H9 (cell line): ENCODE results near the gene SEC61B. TPM values are rescaled to one million over a fixed set of nuclear protein-coding genes. Genes with fewer than 3 reads are reported as not detected.

Experiments used
- DNase-seq: peaks from one replicate; pipeline ENCODE4 v3.0.0-alpha.2; 2017
- H2AFZ ChIP-seq: one replicate; pipeline ENCODE4 v1.6.1; 2013; ENCODE audit warnings: mild to moderate bottlenecking, low read length, control low read depth, moderate library complexity
- H2AK5ac ChIP-seq: 2 replicates; pipeline ENCODE4 v1.6.1; 2013; ENCODE audit warnings: low read length, control low read depth, mixed read lengths; ENCODE audit not compliant: insufficient read length
- H2BK120ac ChIP-seq: one replicate; pipeline ENCODE4 v1.6.1; 2013; ENCODE audit warnings: low read depth, mild to moderate bottlenecking, low read length, control low read depth, inconsistent platforms; ENCODE audit not compliant: poor library complexity, severe bottlenecking
- H2BK12ac ChIP-seq: 2 replicates; pipeline ENCODE4 v1.6.1; 2013; ENCODE audit warnings: low read length, control low read depth, mixed read lengths, low read depth; ENCODE audit not compliant: insufficient read length
- H2BK15ac ChIP-seq: 2 replicates; pipeline ENCODE4 v1.6.1; 2013; ENCODE audit warnings: low read depth, low read length, control low read depth
- H2BK20ac ChIP-seq: one replicate; pipeline ENCODE4 v1.6.1; 2013; ENCODE audit warnings: low read depth, mild to moderate bottlenecking, low read length, control low read depth, inconsistent platforms; ENCODE audit not compliant: poor library complexity, severe bottlenecking
- H2BK5ac ChIP-seq: 2 replicates; pipeline ENCODE4 v1.6.1; 2013; ENCODE audit warnings: low read length, control low read depth, mixed read lengths; ENCODE audit not compliant: insufficient read length
- H3K14ac ChIP-seq: 2 replicates; pipeline ENCODE4 v1.6.1; 2013; ENCODE audit warnings: low read length, control low read depth; ENCODE audit not compliant: insufficient read depth
- H3K18ac ChIP-seq: 2 replicates; pipeline ENCODE4 v1.6.1; 2013; ENCODE audit warnings: low read depth, mild to moderate bottlenecking, mixed read lengths, low read length, control low read depth; ENCODE audit not compliant: insufficient read length
- H3K23ac ChIP-seq: 2 replicates; pipeline ENCODE4 v1.6.1; 2013; ENCODE audit warnings: low read length, control low read depth, mixed read lengths, low read depth; ENCODE audit not compliant: insufficient read length
- H3K23me2 ChIP-seq: 2 replicates; pipeline ENCODE4 v1.6.1; 2013; ENCODE audit warnings: low read depth, mild to moderate bottlenecking, mixed read lengths, low read length, control low read depth; ENCODE audit not compliant: insufficient read length, poor library complexity, severe bottlenecking
- H3K27ac ChIP-seq: 2 replicates; pipeline ENCODE4 v1.5.1; 2013; ENCODE audit warnings: low read length, control low read depth, mixed read lengths, low read depth; ENCODE audit not compliant: insufficient read length
- H3K27me3 ChIP-seq: 2 replicates; pipeline ENCODE4 v1.6.1; 2013; ENCODE audit warnings: low read length, control low read depth, inconsistent platforms; ENCODE audit not compliant: insufficient read depth
- H3K4ac ChIP-seq: 2 replicates; pipeline ENCODE4 v1.6.1; 2013; ENCODE audit warnings: low read depth, mild to moderate bottlenecking, control low read depth, inconsistent platforms, low read length, moderate library complexity
- H3K4me1 ChIP-seq: 2 replicates; pipeline ENCODE4 v1.6.1; 2013; ENCODE audit warnings: low read length, control low read depth, inconsistent platforms; ENCODE audit not compliant: insufficient read depth
- H3K4me2 ChIP-seq: 2 replicates; pipeline ENCODE4 v1.6.1; 2013; ENCODE audit warnings: low read length, control low read depth, mixed read lengths; ENCODE audit not compliant: insufficient read length, insufficient read depth
- H3K56ac ChIP-seq: 2 replicates; pipeline ENCODE4 v1.6.1; 2013; ENCODE audit warnings: low read depth, mild to moderate bottlenecking, mixed read lengths, low read length, control low read depth; ENCODE audit not compliant: insufficient read length
- H3K79me1 ChIP-seq: 2 replicates; pipeline ENCODE4 v1.6.1; 2013; ENCODE audit warnings: low read depth, mild to moderate bottlenecking, moderate library complexity, low read length, control low read depth, inconsistent platforms; ENCODE audit not compliant: insufficient read depth, poor library complexity, severe bottlenecking
- H3K79me2 ChIP-seq: 2 replicates; pipeline ENCODE4 v1.6.1; 2013; ENCODE audit warnings: low read length, control low read depth, inconsistent platforms; ENCODE audit not compliant: insufficient read depth
- H3K9ac ChIP-seq: 2 replicates; pipeline ENCODE4 v1.6.1; 2013; ENCODE audit warnings: low read length, control low read depth, mixed read lengths; ENCODE audit not compliant: insufficient read length; ENCODE audit errors: extremely low read depth
- H3K9me3 ChIP-seq: one replicate; pipeline ENCODE4 v1.6.1; 2013; ENCODE audit warnings: low read depth, low read length, inconsistent platforms; ENCODE audit not compliant: control insufficient read depth
- H3T11ph ChIP-seq: one replicate; pipeline ENCODE4 v1.6.1; 2013; ENCODE audit warnings: mild to moderate bottlenecking, low read length, control low read depth, inconsistent platforms
- H4K20me1 ChIP-seq: one replicate; pipeline ENCODE4 v1.6.1; 2013; ENCODE audit not compliant: control insufficient read depth, insufficient read length, insufficient read depth
- H4K5ac ChIP-seq: 2 replicates; pipeline ENCODE4 v1.6.1; 2013; ENCODE audit warnings: low read depth, mild to moderate bottlenecking, mixed read lengths, low read length, control low read depth; ENCODE audit not compliant: insufficient read length
- H4K8ac ChIP-seq: replicated peaks from 2 replicates; pipeline ENCODE4 v1.6.1; 2013; ENCODE audit warnings: low read length, control low read depth, mixed read lengths, low read depth; ENCODE audit not compliant: insufficient read length
- H4K91ac ChIP-seq: 2 replicates; pipeline ENCODE4 v1.6.1; 2013; ENCODE audit warnings: low read depth, mild to moderate bottlenecking, moderate library complexity, mixed read lengths, low read length, control low read depth; ENCODE audit not compliant: insufficient read length
- H3K27ac Mint-ChIP-seq, 3 experiments: 2 replicates in 2 of 3; 3 replicates in 1 of 3; pipeline ENCODE4 v1.8.0; 2020 to 2021; ENCODE audit warnings: mixed read lengths in 3 of 3, mild to moderate bottlenecking in 1 of 3, moderate library complexity in 1 of 3
- H3K27me3 Mint-ChIP-seq: 2 replicates; pipeline ENCODE4 v1.8.0; 2021; ENCODE audit warnings: low read depth, mild to moderate bottlenecking, moderate library complexity, mixed read lengths
- H3K36me3 Mint-ChIP-seq, 3 experiments: 2 replicates in 2 of 3; 3 replicates in 1 of 3; pipeline ENCODE4 v1.8.0; 2020 to 2021; ENCODE audit warnings: low read depth in 3 of 3, mixed read lengths in 3 of 3; ENCODE audit not compliant: insufficient read depth in 1 of 3
- H3K4me1 Mint-ChIP-seq, 2 experiments: 2 replicates each; pipeline ENCODE4 v1.8.0; 2020; ENCODE audit warnings: mixed read lengths in 2 of 2
- H3K4me3 Mint-ChIP-seq, 2 experiments: 2 replicates in 1 of 2; 3 replicates in 1 of 2; pipeline ENCODE4 v1.8.0; 2020 to 2021; ENCODE audit warnings: mild to moderate bottlenecking in 2 of 2, mixed read lengths in 2 of 2, moderate library complexity in 1 of 2
- H3K9me3 Mint-ChIP-seq, 2 experiments: 2 replicates in 1 of 2; 3 replicates in 1 of 2; pipeline ENCODE4 v1.8.0; 2020; ENCODE audit warnings: mild to moderate bottlenecking in 2 of 2, mixed read lengths in 2 of 2, moderate library complexity in 1 of 2
- WGBS: extraction: QIAGEN DNeasy Blood & Tissue Kit; methylation state at CpG from one replicate; pipeline ENCODE4 v1.1.7; 2013; ENCODE audit warnings: missing lambda C conversion rate, low lambda C conversion rate, mixed read lengths; ENCODE audit not compliant: insufficient read length; ENCODE audit errors: extremely low coverage; 5-methylcytosine and 5-hydroxymethylcytosine counted together
- total RNA-seq: library from RNA; stranded (reverse); gene quantifications from 2 replicates; pipeline ENCODE4 v1.2.1, GENCODE V29; 2021
- TF ChIP-seq, protein P1 (sequence below): fragments of 200-600 bp; sonication (generic); conservative IDR thresholded peaks from 3 replicates; pipeline ENCODE4 v1.8.0; 2021; ENCODE audit warnings: antibody characterized with exemption, mild to moderate bottlenecking

SEC61B gene
- total RNA-seq, 1 experiment from 2014 or later, result 142 TPM

DNA sequence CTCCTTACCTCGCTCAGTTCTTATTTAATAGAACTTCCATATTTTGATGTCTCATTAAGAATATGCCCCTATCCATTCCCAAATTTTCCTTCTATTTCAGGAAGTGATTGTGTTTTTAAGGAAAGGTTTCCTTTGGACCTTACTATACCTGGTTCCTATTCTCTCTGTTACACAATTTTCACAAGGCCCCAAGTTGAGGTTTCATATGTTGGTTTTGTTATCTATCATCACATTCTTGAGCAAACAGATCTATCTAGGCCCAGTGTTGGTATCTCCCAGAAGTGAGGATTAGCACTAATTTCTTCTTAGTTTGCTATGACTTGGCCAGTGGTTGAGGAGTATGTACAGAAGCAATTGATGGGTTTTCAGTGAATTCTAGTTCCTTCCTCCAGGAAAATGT lies 41.9 kb upstream of the SEC61B start:
- peaks cover 3% of the 10 kb centered on the region for H3K27me3 Mint-ChIP-seq

More for the DNA sequence above, 41.9 kb upstream of the SEC61B start:
- Histone ChIP-seq H3K79me1 (no peaks in the 10 kb centered on the region), H2BK20ac (no peak overlapping the region), H2BK5ac (no peak overlapping the region), H3K4me2 (no peak overlapping the region), H2BK12ac (no peak overlapping the region), H3K4me1 (no peaks in the 10 kb centered on the region; the same call in none of the 2 replicates), H3K9me3 (no peaks in the 10 kb centered on the region), H4K5ac (no peak overlapping the region), H3K14ac (no peak overlapping the region), H4K91ac (no peak overlapping the region), H3K23ac (no peak overlapping the region), H3K4ac (no peak overlapping the region), H4K8ac (no peak overlapping the region), H3K9ac (no peak overlapping the region), H2AK5ac (no peak overlapping the region), H3K27ac (no peak overlapping the region), H3T11ph (no peak overlapping the region), H3K23me2 (no peaks in the 10 kb centered on the region), H3K27me3 (no peaks in the 10 kb centered on the region), H3K56ac (no peak overlapping the region), H3K79me2 (no peaks in the 10 kb centered on the region), H3K18ac (no peak overlapping the region), H2AFZ (no peak overlapping the region), H2BK120ac (no peak overlapping the region), H2BK15ac (no peak overlapping the region), H4K20me1 (no peaks in the 10 kb centered on the region)
- peaks cover 28 to 32% of the 10 kb centered on the region in 2 experiments for H3K4me1 Mint-ChIP-seq
- no peaks in the 10 kb centered on the region for H3K36me3 Mint-ChIP-seq
- WGBS, result no CpG with 5 or more reads among the region's 1 CpG
- no peaks in the 10 kb centered on the region; a peak in 1 of 5 replicates for H3K9me3 Mint-ChIP-seq
- DNase-seq, result no peak
- no peak overlapping the region for H3K4me3 Mint-ChIP-seq
- H3K27ac Mint-ChIP-seq, result no peak overlapping the region
- TF ChIP-seq, protein P1, sequence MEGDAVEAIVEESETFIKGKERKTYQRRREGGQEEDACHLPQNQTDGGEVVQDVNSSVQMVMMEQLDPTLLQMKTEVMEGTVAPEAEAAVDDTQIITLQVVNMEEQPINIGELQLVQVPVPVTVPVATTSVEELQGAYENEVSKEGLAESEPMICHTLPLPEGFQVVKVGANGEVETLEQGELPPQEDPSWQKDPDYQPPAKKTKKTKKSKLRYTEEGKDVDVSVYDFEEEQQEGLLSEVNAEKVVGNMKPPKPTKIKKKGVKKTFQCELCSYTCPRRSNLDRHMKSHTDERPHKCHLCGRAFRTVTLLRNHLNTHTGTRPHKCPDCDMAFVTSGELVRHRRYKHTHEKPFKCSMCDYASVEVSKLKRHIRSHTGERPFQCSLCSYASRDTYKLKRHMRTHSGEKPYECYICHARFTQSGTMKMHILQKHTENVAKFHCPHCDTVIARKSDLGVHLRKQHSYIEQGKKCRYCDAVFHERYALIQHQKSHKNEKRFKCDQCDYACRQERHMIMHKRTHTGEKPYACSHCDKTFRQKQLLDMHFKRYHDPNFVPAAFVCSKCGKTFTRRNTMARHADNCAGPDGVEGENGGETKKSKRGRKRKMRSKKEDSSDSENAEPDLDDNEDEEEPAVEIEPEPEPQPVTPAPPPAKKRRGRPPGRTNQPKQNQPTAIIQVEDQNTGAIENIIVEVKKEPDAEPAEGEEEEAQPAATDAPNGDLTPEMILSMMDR, result no peak
